ENCODE results near the gene FAM43A.

The FAM43A gene

GRCh38 chr3:194672876-194673275 is 12.8 kb upstream of the FAM43A start:
- no peak for DNase-seq (ENCODE audit: low spot score)
- no peak for TF ChIP-seq CTCF (IDR thresholded peaks at IDR 0.05; ENCODE audit: extremely low read depth, insufficient read depth, missing control alignments)
- in situ Hi-C loops (cut with MboI; ENCODE audit: low pct_unique_long_range_greater_than_20kb, low sequenced_read_pairs, unreplicated experiment) = no loop called here

- no peak for TF ChIP-seq CTCF (IDR thresholded peaks at IDR 0.05; ENCODE audit: extremely low read depth, insufficient read depth, missing control alignments)
- in situ Hi-C loops (cut with MboI; ENCODE audit: low pct_unique_long_range_greater_than_20kb, low sequenced_read_pairs, unreplicated experiment) = no loop called here
- no peak for DNase-seq (ENCODE audit: low spot score)
Observed at GRCh38 chr3:194673761-194674160, 11.9 kb upstream of the FAM43A start.

GRCh38 chr3:194675081-194675640 is 10.5 kb upstream of the FAM43A start:
- in situ Hi-C loops (cut with MboI; ENCODE audit: low pct_unique_long_range_greater_than_20kb, low sequenced_read_pairs, unreplicated experiment) = loop anchor here (25.0 kb wide), 2 partner anchors 287 to 862 kb away; partner anchors contain the start of gene PPP1R2
- TF ChIP-seq CTCF (IDR thresholded peaks at IDR 0.05; ENCODE audit: extremely low read depth, insufficient read depth, missing control alignments) = no peak
- no peak for DNase-seq (ENCODE audit: low spot score)

- in situ Hi-C loops (cut with MboI; ENCODE audit: low pct_unique_long_range_greater_than_20kb, low sequenced_read_pairs, unreplicated experiment) = loop anchor here (25.0 kb wide), 2 partner anchors 287 to 862 kb away; partner anchors contain the start of gene PPP1R2
- DNase-seq (ENCODE audit: low spot score) = no peak
- TF ChIP-seq CTCF (IDR thresholded peaks at IDR 0.05; ENCODE audit: extremely low read depth, insufficient read depth, missing control alignments) = no peak
Observed at GRCh38 chr3:194675680-194676079, 10.0 kb upstream of the FAM43A start.

GRCh38 chr3:194676471-194676870 is 9.2 kb upstream of the FAM43A start:
- no peak for TF ChIP-seq CTCF (IDR thresholded peaks at IDR 0.05; ENCODE audit: extremely low read depth, insufficient read depth, missing control alignments)
- in situ Hi-C loops (cut with MboI; ENCODE audit: low pct_unique_long_range_greater_than_20kb, low sequenced_read_pairs, unreplicated experiment) = loop anchor here (25.0 kb wide), 2 partner anchors 286 to 861 kb away; partner anchors contain the start of gene PPP1R2
- DNase-seq (ENCODE audit: low spot score) = no peak

- in situ Hi-C loops (cut with MboI; ENCODE audit: low pct_unique_long_range_greater_than_20kb, low sequenced_read_pairs, unreplicated experiment) = loop anchor here (10.0 to 25.0 kb wide), 4 partner anchors 281 to 856 kb away; partner anchors contain the start of gene PPP1R2
- no peak for TF ChIP-seq CTCF (IDR thresholded peaks at IDR 0.05; ENCODE audit: extremely low read depth, insufficient read depth, missing control alignments)
- DNase-seq (ENCODE audit: low spot score) = no peak
Observed at GRCh38 chr3:194680888-194681615, 4.6 kb upstream of the FAM43A start.
